Stimulated activated CD4-positive, alpha-beta T cell treated with anti-CD3 and anti-CD28 coated beads, TNF-alpha, amount 100 ng/mL, for 48 hours (primary cell): ENCODE data around the gene FUBP1.
"Not testable (repeated sequence)": the region's sequence is repeated elsewhere in the genome, so short reads cannot be mapped to it uniquely, and the experiment has no call there.

ENCODE experiments used
- DNase-seq, 3 donors: peaks; one replicate each; pipeline ENCODE4 v3.0.0-alpha.2; 2020; ENCODE audit warnings: low read depth in 3 of 3

FUBP1 gene

DNA sequence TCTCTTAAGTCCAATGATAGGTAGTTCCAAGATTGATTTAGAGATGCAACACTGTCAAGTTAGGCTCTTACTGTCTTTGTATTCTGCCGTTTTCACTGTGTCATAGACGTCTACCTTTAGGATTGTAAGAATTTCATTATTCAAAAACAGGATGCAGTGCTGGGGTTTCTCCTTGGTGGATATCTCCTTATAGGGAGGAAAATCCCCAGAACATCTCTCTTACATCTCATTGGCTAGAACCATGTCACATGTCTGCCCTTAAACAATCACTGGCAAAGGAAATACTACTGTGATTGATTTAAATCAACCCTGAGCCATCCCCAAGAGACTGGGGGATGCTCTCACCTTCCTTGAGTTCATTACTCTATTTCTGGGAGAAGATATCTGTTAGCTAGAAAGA is 10.9 kb upstream of the FUBP1 start:
- no peak for DNase-seq

DNA sequence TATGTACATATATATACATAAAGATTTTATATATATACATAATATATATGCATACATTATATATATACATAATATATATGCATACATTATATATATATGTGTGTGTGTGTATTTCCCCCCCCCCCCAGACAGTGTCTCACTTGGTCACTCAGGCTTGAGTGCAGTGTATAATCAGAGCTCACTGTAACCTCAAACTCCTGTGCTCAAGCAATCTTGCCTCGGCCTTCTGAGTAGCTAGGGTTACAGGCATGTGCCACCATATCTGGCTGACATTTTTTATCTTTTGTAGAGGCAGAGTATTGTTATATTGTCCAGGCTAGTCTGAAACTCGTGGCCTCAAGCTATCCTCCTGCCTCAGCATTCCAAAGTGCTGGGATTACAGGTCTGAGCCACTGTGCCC is 9.0 kb upstream of the FUBP1 start:
- no peak for DNase-seq

GRCh38 chr1:77986810-77987209 is 7.9 kb upstream of the FUBP1 start:
- no peak for DNase-seq

- no peak for DNase-seq
These were observed 5.8 kb upstream of the FUBP1 start for GRCh38 chr1:77984629-77985028.

GRCh38 chr1:77983997-77984355 is 5.1 kb upstream of the FUBP1 start:
- no peak for DNase-seq

GRCh38 chr1:77983352-77983996 is 4.6 kb upstream of the FUBP1 start:
- DNase-seq: not testable (repeated sequence)

GRCh38 chr1:77978293-77978968 is 441 bp downstream of the FUBP1 start:
- DNase-seq: peak; percentile 56 to 73 (median 71)

GRCh38 chr1:77977989-77978292 is 931 bp downstream of the FUBP1 start:
- no peak for DNase-seq

GRCh38 chr1:77976433-77977076 is 2.3 kb downstream of the FUBP1 start:
- no peak for DNase-seq

DNA sequence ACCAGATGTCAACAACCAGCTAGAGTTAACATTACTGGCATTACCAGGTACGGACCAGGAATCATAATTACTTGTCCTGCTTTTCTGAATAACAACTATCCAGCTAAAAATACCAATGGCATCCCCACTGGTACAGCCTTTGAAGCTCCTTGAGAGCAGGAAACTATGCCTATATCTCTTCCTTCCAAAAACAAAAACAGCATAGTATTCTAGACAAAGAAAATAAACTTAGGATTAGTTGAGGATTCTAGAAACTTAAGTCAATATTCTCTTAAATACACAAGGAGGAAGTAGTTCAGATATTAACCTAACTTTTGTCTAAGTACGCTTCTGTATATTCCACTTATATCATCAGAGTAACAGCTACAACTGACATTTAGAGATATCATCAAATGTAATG is 3.0 kb downstream of the FUBP1 start:
- no peak for DNase-seq

GRCh38 chr1:77975386-77975785 is 3.5 kb downstream of the FUBP1 start:
- DNase-seq: no peak

DNA sequence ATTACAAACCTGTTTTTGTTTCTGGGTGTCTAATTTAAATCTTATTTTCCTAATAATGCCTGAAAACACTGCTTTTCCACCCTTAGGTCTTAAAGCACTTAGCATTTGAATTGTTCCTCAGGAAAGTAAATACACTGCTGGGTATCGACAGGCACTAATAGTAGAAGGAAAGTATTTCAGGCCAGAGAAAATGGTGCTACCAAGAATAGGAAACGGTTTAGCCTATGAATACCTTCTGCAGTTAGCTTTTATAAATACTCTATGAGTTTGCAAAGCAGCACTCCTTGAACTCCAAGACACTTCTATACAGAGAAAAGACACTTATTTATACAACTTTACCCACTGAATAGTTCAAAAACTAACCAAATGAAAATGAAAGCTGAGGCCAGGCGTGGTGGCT is 6.8 kb downstream of the FUBP1 start:
- no peak for DNase-seq

GRCh38 chr1:77970192-77970591 is 8.7 kb downstream of the FUBP1 start:
- DNase-seq: no peak

- DNase-seq: no peak
These were observed 12.6 kb downstream of the FUBP1 start for GRCh38 chr1:77966291-77966690.

DNA sequence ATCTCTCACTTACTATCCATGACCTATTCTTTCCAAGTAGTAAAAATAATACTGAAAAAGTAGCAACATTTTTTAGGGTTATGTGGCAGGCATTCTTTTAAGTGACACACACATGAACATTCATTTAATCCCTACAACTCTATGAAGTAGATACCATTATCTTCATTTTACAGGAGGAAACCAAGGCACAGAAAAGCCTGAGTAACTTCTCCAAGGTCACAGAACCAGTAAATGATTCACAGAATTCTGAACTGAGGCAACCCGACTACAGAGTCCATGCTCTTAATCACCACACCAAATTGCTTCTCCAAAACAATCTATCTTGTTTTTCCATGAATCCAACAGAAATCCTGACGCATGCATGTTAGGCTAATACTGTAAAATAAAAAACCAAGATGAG is 17.5 kb downstream of the FUBP1 start:
- DNase-seq: no peak

GRCh38 chr1:77958850-77959249 is 20.0 kb downstream of the FUBP1 start:
- DNase-seq: no peak

- DNase-seq: no peak
These were observed 20.5 kb downstream of the FUBP1 start for GRCh38 chr1:77958391-77958790.

DNA sequence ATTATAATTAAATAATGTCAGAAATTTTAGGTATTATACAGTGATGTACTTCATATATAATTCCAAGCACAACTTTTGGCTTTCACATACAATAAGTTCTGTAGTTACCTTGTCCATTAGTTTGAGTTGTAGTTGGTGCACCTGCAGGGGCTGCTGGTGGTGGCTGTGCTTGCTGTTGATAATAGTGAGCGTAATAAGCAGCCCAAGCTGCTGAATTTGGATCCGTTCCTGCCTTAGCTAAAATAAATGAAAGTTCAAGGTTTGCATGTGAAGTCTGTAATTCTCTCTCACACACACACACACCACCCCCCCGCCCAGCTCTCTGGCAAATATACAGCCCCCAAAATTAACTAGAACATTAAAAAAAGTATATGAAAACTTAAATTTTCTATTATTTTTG is 22.4 kb downstream of the FUBP1 start:
- DNase-seq: no peak

DNA sequence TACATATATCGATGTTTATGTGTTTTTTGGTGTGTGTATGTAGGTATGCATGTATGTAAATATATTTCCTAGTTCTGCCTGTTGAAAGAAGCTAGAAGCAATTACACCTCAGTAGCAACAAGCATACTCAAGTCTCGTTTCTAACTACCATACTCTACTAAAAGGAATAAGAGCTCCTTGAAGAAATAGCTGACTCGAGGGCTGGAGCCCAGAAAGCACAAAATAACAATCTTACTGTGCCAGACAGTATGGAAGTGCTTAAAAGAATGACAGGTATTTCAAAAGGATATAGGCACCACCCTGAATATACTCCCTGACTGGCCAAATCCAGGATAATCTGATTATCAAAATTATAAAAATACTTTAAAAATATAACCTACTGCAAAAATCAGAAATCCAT is 23.2 kb downstream of the FUBP1 start:
- DNase-seq: no peak

GRCh38 chr1:77954521-77954920 is 24.4 kb downstream of the FUBP1 start:
- no peak for DNase-seq

DNA sequence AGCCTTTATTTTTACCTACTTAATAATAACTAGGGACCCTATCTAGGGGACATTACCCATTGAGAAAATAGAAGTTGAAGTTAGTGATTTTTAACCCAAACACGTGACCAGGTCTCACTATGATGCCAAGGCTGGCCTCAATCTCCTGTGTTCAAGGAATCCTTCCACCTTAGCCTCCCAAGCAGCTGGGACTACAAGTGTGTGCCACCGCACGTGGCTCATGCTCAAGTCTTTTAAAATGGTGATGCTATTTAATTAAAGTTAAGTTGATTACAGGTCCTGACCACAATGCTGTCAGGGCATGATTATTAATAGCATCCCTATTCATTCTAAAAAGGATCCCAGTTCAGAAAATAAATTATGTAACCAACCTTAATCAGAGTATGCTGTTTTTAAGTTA is 25.0 kb downstream of the FUBP1 start:
- DNase-seq: no peak

DNA sequence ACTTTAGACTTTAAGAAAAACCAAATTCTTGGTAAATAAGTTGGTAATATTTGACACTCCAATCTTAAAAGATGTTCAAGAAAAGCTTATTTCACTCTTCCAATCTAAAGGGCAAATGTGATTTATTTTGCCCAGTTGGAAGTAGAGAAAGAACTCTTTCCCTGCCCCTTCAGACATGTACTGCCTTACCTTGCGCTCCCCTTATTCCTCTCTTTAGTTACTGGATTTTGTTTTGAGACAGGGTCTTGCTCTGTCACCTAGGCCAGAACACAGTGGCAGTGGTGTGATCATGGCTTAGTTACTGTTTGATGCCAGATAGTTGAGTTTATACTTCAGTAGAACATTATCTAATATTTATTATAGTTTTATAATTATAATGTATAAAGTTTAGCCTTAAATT is 27.5 kb downstream of the FUBP1 start:
- DNase-seq: no peak

DNA sequence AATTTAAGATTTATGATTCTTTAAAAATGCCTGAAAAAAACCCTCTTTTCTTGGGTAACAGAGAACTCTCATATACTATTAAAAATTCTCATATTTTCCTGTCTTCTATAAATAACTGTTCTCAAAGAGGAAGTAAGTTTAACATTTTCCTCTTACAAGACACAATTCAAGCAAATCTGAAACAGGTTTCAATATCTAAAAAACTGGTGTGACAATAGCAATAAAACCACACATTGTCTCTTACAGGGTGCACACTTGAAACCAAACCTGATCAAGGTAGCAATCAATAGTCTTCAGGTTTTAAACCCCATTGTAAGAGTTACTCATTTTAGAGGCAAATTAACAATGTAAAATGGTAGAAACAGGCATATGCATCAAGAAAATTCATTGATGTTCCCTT is 28.0 kb downstream of the FUBP1 start:
- no peak for DNase-seq
